Measurements from ENCODE around the gene CAMTA1. TPM values are rescaled to one million over a fixed set of nuclear protein-coding genes. Genes with fewer than 3 reads are reported as not detected.
"Not testable (repeated sequence)": the region's sequence is repeated elsewhere in the genome, so short reads cannot be mapped to it uniquely, and the experiment has no call there.

The CAMTA1 gene
- total RNA-seq, 1 experiment from 2014 or later: 69.0 TPM

- DNase-seq (ENCODE audit: low read depth): no peak
These were observed 811.1 kb downstream of the CAMTA1 start for GRCh38 chr1:7596126-7596965.

- DNase-seq (ENCODE audit: low read depth): not testable (repeated sequence)
These were observed 812.8 kb downstream of the CAMTA1 start for GRCh38 chr1:7598058-7598457.

- DNase-seq (ENCODE audit: low read depth): not testable (repeated sequence)
These were observed 819.7 kb downstream of the CAMTA1 start for GRCh38 chr1:7604906-7605305.

- no peak for DNase-seq (ENCODE audit: low read depth)
These were observed 820.8 kb downstream of the CAMTA1 start for GRCh38 chr1:7606096-7606495.

- no peak for DNase-seq (ENCODE audit: low read depth)
These were observed 821.8 kb downstream of the CAMTA1 start for GRCh38 chr1:7607097-7607496.

GRCh38 chr1:7608628-7609305 lies 823.5 kb downstream of the CAMTA1 start:
- peak; percentile 17 for DNase-seq (ENCODE audit: low read depth)

- DNase-seq (ENCODE audit: low read depth): no peak
These were observed 824.2 kb downstream of the CAMTA1 start for GRCh38 chr1:7609311-7609994.

- no peak for DNase-seq (ENCODE audit: low read depth)
These were observed 825.0 kb downstream of the CAMTA1 start for GRCh38 chr1:7610106-7610731.

GRCh38 chr1:7610936-7611335 lies 825.7 kb downstream of the CAMTA1 start:
- no peak for DNase-seq (ENCODE audit: low read depth)

- DNase-seq (ENCODE audit: low read depth): no peak
These were observed 826.3 kb downstream of the CAMTA1 start for GRCh38 chr1:7611421-7612010.

GRCh38 chr1:7613106-7613850 lies 828.0 kb downstream of the CAMTA1 start:
- no peak for DNase-seq (ENCODE audit: low read depth)

GRCh38 chr1:7613851-7614205 lies 828.6 kb downstream of the CAMTA1 start:
- no peak for DNase-seq (ENCODE audit: low read depth)

- no peak for DNase-seq (ENCODE audit: low read depth)
These were observed 829.4 kb downstream of the CAMTA1 start for GRCh38 chr1:7614576-7615074.

GRCh38 chr1:7615138-7615537 lies 829.9 kb downstream of the CAMTA1 start:
- no peak for DNase-seq (ENCODE audit: low read depth)

GRCh38 chr1:7616076-7616832 lies 831.0 kb downstream of the CAMTA1 start:
- DNase-seq (ENCODE audit: low read depth): peak; percentile 29

- DNase-seq (ENCODE audit: low read depth): no peak
These were observed 831.7 kb downstream of the CAMTA1 start for GRCh38 chr1:7616953-7617352.

GRCh38 chr1:7617826-7618225 lies 832.6 kb downstream of the CAMTA1 start:
- DNase-seq (ENCODE audit: low read depth): no peak

GRCh38 chr1:7620196-7620595 lies 834.9 kb downstream of the CAMTA1 start:
- DNase-seq (ENCODE audit: low read depth): no peak

- DNase-seq (ENCODE audit: low read depth): peak; percentile 76
These were observed 836.3 kb downstream of the CAMTA1 start for GRCh38 chr1:7621334-7622219.

Data from LHCN-M2 (cell line).